HuH-7 (cell line): Measurements from ENCODE around the gene SDK1.

ENCODE experiments used
- DNase-seq: peaks from one replicate; pipeline ENCODE4 v3.0.0; 2011; ENCODE audit warnings: low spot score

The SDK1 gene

DNA sequence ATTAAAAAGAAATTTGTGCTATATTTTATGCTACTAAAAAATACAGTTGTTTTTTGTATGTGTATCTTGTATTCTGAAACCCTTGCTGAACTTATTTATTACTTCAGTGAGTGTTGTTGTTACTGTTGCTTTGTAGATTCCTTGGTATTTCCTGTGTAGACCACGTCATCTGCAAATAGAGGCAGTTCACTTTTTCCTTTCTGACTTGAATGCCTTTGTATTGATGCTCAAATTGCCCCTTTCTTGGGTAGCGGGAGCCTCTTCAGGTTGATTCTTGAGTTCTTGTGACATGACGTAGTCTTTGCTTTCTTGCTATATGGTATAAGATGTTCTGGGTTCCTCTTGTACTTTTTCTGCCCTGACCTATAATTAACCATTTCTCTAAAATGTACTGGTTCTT is 504.1 kb downstream of the SDK1 start:
- DNase-seq, result no peak

DNA sequence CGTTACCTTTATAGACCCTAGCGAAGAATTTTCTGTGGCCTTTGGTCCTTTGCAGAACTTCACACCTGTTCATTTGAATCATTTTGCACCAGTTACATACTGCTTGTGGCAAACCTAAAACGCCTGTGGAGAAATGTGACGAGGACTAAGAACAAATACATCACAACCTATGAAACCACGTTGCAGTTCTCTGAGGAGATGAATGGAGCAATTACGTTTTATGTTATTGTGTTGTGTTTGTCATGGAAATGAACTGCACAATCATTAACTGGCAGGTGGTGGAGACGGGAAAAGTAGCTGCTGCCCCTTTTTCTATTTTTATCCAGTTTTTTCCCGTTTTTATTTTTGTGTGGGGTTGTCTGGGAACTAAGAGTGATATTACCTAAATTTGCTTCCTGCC is 505.5 kb downstream of the SDK1 start:
- DNase-seq, result no peak

DNA sequence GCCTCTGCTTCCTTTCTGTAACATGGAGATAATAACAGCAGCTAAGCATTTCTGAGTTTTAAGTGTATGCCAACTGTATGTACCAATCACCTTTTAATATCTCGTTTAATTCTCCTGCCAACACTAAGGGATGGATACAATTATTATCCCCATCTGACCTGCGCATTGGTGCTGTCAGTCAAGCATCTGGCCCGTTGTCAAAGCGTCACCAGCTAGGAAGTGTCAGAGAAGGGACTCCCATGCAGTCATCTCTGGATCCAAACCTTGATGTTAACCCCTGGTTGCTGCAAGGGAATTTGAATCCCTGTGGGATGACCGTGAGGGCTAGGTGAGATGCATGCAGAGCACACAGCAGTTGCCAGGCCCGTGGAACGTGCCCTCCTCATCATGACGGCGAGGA is 506.8 kb downstream of the SDK1 start:
- no peak for DNase-seq

- DNase-seq, result no peak
Measured at GRCh38 chr7:3821488-3821887, 520.4 kb downstream of the SDK1 start.

- no peak for DNase-seq
Measured at GRCh38 chr7:3825491-3825890, 524.4 kb downstream of the SDK1 start.

- DNase-seq, result no peak
Measured at GRCh38 chr7:3832199-3832598, 531.1 kb downstream of the SDK1 start.

DNA sequence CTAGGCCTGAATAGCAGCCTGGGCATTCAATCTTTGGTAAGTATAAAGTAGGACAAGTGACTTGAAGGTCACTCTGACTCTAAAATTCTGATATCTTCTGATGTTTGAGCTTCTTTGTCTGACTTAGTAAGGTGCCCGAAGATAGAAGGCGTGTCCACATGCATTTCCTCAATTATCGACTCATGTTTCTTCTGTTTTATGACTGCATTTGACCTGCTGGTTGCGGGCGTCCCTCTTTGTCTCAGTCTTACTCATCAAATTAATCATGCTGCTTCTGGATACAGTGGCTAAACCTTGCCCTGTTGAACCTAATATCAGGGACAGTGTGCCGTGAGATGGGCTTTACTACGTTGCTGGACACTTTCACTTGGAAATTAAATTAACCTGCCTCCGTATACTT is 534.1 kb downstream of the SDK1 start:
- DNase-seq, result no peak

- DNase-seq, result no peak
Measured at GRCh38 chr7:3836855-3837254, 535.8 kb downstream of the SDK1 start.

DNA sequence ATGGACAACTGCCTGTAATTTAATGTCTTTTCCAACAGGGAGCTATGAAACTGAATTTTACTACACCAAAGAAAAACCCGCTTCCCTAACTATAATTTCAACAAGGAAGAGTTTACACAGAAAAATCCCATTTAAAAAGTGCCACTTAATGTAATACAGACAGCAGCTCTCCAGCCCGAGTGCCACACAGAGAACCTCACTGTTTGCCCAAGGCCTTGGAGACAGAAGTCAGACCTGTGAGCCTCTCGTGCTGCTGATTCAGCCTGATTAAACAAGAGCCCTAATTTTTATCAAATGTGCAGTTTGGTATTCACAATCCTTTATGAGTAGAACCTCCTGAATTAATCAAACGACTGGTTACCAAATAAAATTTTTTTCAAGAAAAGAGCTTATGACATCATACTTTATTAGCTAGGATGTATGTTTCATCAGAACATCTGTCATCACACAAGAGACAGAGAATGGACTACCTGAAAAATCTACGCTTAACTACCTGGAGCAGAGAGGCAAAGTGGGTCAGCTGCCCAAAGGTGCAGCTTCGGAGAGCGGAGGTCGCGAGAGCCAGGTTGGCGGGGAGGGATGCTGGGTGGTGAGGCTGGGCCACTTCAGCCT is 543.6 kb downstream of the SDK1 start:
- DNase-seq, result no peak

- no peak for DNase-seq
Measured at GRCh38 chr7:3846738-3847137, 545.7 kb downstream of the SDK1 start.

DNA sequence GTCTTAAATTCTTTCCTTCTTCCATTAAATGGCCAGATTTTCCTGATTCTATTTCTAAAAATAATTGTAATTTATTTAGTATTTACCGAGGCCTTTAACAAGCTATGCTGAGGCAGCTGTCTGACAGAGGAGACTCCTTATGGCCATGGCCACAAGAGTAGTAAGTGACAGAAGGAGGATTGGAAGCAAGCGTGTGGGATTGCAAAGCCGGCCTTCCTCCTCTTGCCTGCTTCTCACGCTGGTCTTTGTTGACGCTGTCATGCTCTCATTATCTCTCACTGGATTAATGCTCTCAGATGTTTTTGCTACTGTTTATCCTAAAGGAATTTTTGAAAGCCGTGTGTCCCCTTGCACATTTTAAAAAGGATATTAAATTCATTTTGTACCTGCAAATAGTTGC is 546.3 kb downstream of the SDK1 start:
- DNase-seq, result no peak

GRCh38 chr7:3859431-3859830 is 558.4 kb downstream of the SDK1 start:
- DNase-seq, result no peak

GRCh38 chr7:3860932-3861331 is 559.9 kb downstream of the SDK1 start:
- DNase-seq, result no peak

DNA sequence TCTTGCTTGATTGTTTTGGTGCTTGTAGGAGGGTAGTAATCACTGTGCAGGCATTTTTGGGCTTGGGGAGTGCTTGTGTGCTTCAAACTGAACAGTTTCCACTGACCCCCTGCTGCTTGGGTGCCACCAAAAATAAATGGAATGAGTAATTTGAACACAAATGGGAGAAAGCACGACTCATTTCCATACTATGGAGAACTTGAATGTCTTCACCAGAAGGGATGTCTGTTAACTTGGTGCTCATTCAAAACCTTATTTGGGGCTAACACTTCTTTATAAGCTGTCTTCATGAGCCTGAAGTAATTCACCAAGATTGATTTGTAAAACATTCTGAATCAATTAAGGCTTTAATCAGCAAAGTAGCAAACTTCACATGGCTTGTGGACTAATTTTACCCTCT is 560.3 kb downstream of the SDK1 start:
- no peak for DNase-seq

DNA sequence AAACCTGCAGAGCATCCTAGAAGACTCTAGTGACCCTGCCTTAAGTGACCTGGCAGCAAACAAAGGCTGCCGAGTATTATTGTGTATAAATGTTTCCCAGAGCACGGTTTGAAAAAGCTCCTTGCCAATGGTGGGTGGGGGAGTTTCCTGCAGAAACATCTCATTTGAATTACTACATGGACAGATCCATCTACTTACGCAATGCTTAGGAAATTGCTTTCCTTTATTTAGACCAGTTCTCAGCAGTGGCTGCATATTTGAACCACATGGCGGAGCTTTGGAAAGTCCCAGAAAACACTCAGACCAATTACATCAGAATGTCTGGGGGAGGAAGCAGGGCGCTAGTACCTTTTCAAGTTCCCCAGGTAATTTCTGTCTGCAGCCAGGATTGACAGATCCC is 560.9 kb downstream of the SDK1 start:
- DNase-seq, result no peak

GRCh38 chr7:3862774-3863173 is 561.7 kb downstream of the SDK1 start:
- DNase-seq, result no peak

DNA sequence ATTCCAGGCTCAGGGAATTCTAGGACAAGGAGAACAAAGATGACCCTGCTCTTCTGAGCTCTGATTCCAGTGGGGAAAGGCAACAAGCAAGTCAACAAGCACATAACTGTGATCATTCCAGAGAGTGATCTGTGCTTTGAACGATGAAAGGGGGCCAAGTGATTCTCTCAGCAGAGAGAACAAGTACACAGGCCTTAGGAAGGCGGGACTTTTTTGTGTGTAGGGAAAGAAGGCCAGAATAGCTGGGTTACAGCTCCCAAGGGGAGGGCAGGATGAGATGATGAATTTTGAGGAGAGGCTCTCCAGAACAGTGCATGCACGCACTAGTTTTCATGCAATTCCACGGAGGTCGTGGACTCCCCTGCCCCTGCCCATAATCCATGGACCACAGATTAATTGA is 565.2 kb downstream of the SDK1 start:
- DNase-seq, result no peak

GRCh38 chr7:3867863-3868262 is 566.8 kb downstream of the SDK1 start:
- DNase-seq, result no peak

DNA sequence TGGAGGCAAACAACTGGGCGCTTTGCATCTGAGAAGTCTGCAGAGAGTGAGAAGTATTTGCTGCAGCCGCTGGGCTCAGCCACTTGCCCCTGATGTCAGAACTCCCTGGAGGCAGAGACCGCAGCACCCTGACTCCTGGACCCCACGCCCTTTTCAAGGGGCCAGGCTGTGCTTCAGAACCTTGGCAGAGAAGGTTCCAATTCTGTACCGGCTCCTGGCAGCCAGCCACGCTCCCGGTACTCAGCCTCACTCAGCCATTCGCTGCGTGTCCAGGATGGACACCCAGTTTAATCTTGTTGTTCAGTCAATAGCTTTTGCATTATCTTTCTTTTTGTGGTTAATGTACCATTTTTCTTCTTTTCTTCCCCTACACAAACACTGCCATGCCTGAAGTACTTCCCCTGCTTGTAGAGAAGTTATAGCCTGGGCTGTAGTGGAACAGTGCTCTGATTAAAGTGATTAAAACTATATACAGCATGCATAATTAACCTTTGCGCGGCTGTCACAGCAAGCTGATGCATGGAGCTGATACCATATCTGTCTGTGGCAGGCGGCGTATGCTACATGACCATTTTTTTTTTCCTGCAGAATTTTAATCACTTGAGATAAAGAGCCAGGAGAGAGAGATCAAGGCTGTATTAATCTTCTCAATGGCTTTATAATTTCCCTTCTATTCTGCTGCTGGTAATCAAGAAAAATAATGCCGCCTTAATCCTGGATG is 578.5 kb downstream of the SDK1 start:
- DNase-seq, result no peak

DNA sequence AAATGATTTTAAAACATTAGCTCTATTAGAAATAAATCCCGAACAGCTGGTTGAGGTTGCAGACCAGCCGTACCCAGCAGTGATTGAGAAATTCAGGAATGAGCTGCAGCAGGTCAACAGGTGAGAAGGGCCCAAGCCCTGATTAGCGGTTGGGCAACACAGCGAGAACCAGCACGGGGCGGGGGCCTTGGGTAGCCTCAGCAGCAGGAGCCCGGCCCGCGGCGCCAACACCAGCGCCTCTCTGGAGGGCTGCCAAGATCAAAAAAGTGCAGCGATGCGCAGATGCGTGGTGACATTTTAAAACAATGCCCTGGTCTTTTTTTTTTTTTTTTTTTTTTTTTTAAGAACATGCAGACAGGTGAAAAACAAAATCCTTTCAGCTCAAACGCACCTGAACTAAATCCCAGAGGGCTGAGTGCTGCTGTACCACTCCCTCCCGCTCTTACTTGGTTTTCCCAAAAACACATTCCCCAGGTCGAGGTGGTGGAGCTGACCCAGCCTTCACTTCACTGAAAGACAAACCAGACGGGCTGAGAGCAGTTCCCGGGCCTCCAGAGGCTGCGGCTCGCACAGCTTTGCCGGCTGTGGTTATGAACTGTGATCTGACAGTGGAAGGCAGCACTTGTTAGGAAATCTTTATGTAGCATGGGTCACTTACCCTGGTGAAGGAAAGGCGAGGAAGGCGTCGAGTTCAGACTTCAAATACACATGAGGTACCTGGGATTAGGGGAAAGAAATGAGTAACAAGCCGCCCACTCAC is 579.4 kb downstream of the SDK1 start:
- no peak for DNase-seq

- no peak for DNase-seq
Measured at GRCh38 chr7:3882782-3883181, 581.7 kb downstream of the SDK1 start.

DNA sequence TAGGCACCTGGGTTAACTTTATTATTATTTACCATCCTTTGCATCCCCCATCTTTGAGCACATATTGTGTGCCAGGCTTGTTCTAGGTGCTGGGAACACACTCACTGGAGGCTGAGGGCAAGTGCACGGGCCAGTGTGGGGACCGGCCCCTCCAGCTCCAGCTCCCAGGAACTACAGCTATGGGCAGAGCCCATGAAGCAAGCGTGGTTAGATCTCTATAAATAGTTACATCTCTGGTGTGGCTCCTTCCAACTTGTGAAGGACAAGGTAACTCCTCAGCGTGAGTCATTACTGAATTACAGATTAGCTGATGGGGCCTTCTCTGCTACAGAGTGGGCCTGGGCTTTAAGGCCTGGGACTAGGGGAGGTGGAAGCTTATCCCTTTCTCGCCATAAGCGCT is 583.5 kb downstream of the SDK1 start:
- no peak for DNase-seq

GRCh38 chr7:3887096-3887690 is 586.1 kb downstream of the SDK1 start:
- DNase-seq, result no peak
